Vagina (tissue), 2 donors: ENCODE data around the gene SLAIN2.

Source experiments
- POLR2A ChIP-seq, 2 donors: fragments of 450-650 bp; IDR thresholded peaks; one replicate each; pipeline ENCODE4 v1.6.1; 2017; ENCODE audit warnings: antibody characterized with exemption in 2 of 2, mild to moderate bottlenecking in 2 of 2, moderate library complexity in 2 of 2
- TF ChIP-seq, protein P1 (sequence below), 3 experiments: fragments of 450-650 bp in 2 of 3; fragments of 200-600 bp in 1 of 3; sonication (generic) in 1 of 3; IDR thresholded peaks; one replicate each; pipeline ENCODE4 v1.5.1; 2017 to 2019; ENCODE audit warnings: antibody characterized with exemption in 3 of 3, mild to moderate bottlenecking in 2 of 3, moderate library complexity in 2 of 3

DNA sequence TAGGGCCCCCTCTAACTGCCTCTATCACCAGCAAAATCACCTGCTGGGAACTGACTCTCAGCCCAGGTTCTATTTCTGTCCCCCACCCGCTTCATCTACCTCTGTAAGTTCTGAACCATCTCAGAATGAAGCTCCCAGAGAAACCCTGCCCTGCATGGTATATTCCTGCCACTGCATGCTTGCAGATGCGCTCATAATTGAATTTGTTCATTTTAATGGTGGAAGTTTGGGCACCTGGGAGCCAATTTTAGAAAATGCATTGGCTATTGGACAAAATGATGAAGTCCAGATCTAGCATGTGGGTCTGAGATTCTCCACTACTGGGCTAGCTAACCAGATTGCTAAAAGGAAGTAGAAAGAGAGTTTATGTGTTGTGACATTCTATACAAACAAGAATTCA, 113.3 kb downstream of the SLAIN2 start:
- TF ChIP-seq, protein P1, sequence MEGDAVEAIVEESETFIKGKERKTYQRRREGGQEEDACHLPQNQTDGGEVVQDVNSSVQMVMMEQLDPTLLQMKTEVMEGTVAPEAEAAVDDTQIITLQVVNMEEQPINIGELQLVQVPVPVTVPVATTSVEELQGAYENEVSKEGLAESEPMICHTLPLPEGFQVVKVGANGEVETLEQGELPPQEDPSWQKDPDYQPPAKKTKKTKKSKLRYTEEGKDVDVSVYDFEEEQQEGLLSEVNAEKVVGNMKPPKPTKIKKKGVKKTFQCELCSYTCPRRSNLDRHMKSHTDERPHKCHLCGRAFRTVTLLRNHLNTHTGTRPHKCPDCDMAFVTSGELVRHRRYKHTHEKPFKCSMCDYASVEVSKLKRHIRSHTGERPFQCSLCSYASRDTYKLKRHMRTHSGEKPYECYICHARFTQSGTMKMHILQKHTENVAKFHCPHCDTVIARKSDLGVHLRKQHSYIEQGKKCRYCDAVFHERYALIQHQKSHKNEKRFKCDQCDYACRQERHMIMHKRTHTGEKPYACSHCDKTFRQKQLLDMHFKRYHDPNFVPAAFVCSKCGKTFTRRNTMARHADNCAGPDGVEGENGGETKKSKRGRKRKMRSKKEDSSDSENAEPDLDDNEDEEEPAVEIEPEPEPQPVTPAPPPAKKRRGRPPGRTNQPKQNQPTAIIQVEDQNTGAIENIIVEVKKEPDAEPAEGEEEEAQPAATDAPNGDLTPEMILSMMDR (IDR thresholded peaks at IDR 0.05), result no peak
- no peak for TF ChIP-seq POLR2A (IDR thresholded peaks at IDR 0.05)
